ENCODE results near the gene GABARAPL2.

GRCh38 chr16:75606507-75606906 lies 40.3 kb downstream of the GABARAPL2 start:
- TF ChIP-seq POLR2A (IDR thresholded peaks at IDR 0.05; ENCODE audit: low read length) (no peak), GATA1 (IDR thresholded peaks at IDR 0.05; ENCODE audit: low read depth, low read length) (no peak)
